Stimulated activated naive B cell treated with anti-CD40 and anti-IgM and Interleukin-4, amounts not matched to agents 10 μg/mL and 1 μg/mL and 100 μg/mL, for 72 hours (primary cell): ENCODE results near the gene SIK3.
"Not testable (repeated sequence)": the region's sequence is repeated elsewhere in the genome, so short reads cannot be mapped to it uniquely, and the experiment has no call there.

Experiments used
- ATAC-seq, 2 donors: fragments of 150-1000 bp; cut with Tn5 transposase; replicated peaks; 2 replicates each; pipeline ENCODE4 v1.10.0; 2021; ENCODE audit warnings: moderate library complexity in 1 of 2
- DNase-seq: peaks from one replicate; pipeline ENCODE4 v3.0.0; 2021
- H3K27ac Mint-ChIP-seq: one replicate; pipeline ENCODE4 v1.8.0; 2022; ENCODE audit warnings: mild to moderate bottlenecking, mixed read lengths
- H3K27me3 Mint-ChIP-seq, 2 donors: one replicate each; pipeline ENCODE4 v1.8.0; 2022; ENCODE audit warnings: mixed read lengths in 2 of 2
- H3K36me3 Mint-ChIP-seq, 2 donors: one replicate each; pipeline ENCODE4 v1.8.0; 2022; ENCODE audit warnings: mixed read lengths in 2 of 2, mild to moderate bottlenecking in 1 of 2
- H3K4me1 Mint-ChIP-seq, 2 donors: one replicate each; pipeline ENCODE4 v1.8.0; 2022; ENCODE audit warnings: mixed read lengths in 2 of 2, mild to moderate bottlenecking in 1 of 2
- H3K4me3 Mint-ChIP-seq, 2 donors: one replicate each; pipeline ENCODE4 v1.8.0; 2022; ENCODE audit warnings: mild to moderate bottlenecking in 2 of 2, mixed read lengths in 2 of 2, moderate library complexity in 1 of 2
- H3K9me3 Mint-ChIP-seq, 2 donors: one replicate each; pipeline ENCODE4 v1.8.0; 2022; ENCODE audit warnings: mixed read lengths in 2 of 2, mild to moderate bottlenecking in 1 of 2

SIK3 gene

DNA sequence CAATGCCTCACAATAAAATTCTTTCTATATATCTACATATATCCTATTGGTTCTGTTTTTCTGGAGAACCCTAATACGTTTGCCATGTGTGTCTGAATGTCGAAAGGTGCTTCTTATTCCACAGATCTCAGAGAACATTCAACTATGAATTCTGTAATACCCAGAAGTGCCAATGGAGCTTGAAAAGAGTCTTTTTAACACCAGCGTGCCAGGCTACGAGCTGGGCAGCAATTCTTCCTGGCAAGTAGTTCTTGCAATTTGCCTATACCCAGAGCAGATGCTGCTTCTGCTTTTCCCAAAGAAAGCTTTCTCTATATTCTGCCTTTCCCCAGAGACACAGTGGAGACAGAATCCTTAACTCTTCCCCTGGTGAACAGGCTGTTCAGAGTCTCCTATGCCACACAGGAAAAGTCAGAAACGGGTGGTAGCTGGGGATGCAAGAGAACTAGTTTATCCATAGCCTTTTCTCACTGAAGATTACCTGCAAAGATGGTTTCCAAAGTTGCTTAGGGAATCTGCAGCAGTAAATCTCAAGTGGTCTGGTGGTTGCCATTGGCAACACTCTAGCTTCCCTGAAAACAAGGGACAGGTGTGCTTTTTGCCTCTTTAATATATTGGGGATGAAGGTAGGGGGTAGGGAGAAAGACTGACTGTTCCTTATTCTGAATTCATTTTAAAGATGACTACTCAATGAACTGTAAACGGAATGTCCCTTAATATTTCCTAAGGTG lies 29.1 kb upstream of the SIK3 start:
- peaks cover 4 to 11% of the 10 kb centered on the region in 2 donors for H3K27me3 Mint-ChIP-seq
- ATAC-seq: no peak
- DNase-seq: no peak
- no peak overlapping the region for H3K27ac Mint-ChIP-seq
- H3K4me3 Mint-ChIP-seq: no peak overlapping the region
- no peaks in the 10 kb centered on the region for H3K36me3 Mint-ChIP-seq
- peaks cover 0 to 2% of the 10 kb centered on the region in 2 donors for H3K4me1 Mint-ChIP-seq
- no peaks in the 10 kb centered on the region for H3K9me3 Mint-ChIP-seq

DNA sequence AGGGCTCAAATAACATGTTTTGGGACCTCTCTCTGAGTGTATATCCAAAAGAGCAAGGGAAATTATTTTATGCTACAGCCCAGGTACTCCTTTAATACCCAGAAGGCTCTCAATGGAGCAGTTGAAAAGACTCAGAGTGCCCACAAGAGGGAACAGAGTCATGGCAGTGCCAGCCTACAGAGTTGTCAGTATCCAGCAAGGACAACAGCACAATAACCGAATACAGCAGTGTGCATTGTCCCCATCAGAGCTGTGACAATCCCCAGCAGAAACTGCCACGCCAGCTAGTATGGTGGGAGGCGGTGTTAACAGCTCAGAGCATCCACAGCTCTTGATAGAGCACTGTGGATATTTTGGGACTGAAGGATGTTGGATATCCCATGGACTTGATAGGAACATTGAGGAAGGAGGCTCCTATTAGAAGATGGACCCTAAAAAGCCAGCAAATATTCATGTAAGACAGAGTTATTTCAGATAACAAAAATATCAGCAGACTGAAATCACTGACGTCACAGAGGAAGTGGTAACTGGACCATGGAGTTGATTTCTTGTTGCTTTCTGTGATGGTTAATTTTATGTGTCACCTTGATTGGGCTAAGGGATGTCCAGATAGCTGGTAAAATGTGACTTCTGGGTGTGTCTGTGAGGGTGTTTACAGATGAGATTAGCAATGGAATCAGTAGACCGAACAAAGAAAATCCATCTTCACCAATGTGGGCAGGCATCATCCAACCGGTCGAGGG lies 28.2 kb upstream of the SIK3 start:
- Mint-ChIP-seq H3K4me1 (peaks cover 0 to 2% of the 10 kb centered on the region in 2 donors), H3K27ac (no peak overlapping the region), H3K27me3 (peaks cover 4 to 11% of the 10 kb centered on the region in 2 donors), H3K9me3 (no peaks in the 10 kb centered on the region), H3K4me3 (no peak overlapping the region), H3K36me3 (no peaks in the 10 kb centered on the region)
- DNase-seq (no peak), ATAC-seq (no peak)

DNA sequence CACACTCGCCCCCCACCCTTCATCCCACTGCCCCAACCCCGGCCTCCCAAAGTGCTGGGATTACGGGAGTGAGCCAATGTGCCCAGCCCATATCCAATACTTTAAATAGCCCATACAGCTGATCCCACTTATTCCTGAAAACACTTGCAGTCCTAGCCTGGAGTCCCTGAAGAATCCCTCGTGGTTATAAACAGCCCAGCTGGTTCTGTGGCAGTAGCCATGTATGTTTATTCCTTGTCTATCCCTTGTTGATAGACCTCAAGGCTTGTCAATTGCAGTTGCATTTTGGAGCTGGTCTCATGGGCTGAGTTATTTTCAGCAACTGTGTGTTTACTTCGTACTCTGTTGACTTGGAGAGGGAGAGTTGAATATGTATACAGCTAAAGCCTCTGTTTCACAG lies 24.3 kb upstream of the SIK3 start:
- H3K27ac Mint-ChIP-seq: no peak overlapping the region
- H3K4me1 Mint-ChIP-seq: peaks cover 0 to 2% of the 10 kb centered on the region in 2 donors
- no peak overlapping the region for H3K4me3 Mint-ChIP-seq
- DNase-seq (no peak), ATAC-seq (no peak)
- H3K9me3 Mint-ChIP-seq: no peaks in the 10 kb centered on the region
- H3K27me3 Mint-ChIP-seq: peaks cover 3 to 4% of the 10 kb centered on the region in 2 donors
- no peaks in the 10 kb centered on the region for H3K36me3 Mint-ChIP-seq

- no peaks in the 10 kb centered on the region for H3K9me3 Mint-ChIP-seq
- ATAC-seq (no peak), DNase-seq (no peak)
- no peaks in the 10 kb centered on the region for H3K36me3 Mint-ChIP-seq
- peaks cover 0 to 4% of the 10 kb centered on the region in 2 donors for H3K27me3 Mint-ChIP-seq
- no peak overlapping the region for H3K27ac Mint-ChIP-seq
- no peaks in the 10 kb centered on the region for H3K4me1 Mint-ChIP-seq
- no peak overlapping the region for H3K4me3 Mint-ChIP-seq
Measured at GRCh38 chr11:117121176-117121575, 22.9 kb upstream of the SIK3 start.

GRCh38 chr11:117117681-117118080 lies 19.5 kb upstream of the SIK3 start:
- H3K27me3 Mint-ChIP-seq: no peaks in the 10 kb centered on the region

GRCh38 chr11:117112939-117113338 lies 14.7 kb upstream of the SIK3 start:
- not testable (repeated sequence) for H3K9me3 Mint-ChIP-seq, DNase-seq, ATAC-seq, H3K27ac Mint-ChIP-seq, H3K4me3 Mint-ChIP-seq, H3K36me3 Mint-ChIP-seq, H3K4me1 Mint-ChIP-seq, H3K27me3 Mint-ChIP-seq

More at GRCh38 chr11:117117681-117118080, 19.5 kb upstream of the SIK3 start:
- peaks cover 0 to under 1% of the 10 kb centered on the region in 2 donors for H3K4me1 Mint-ChIP-seq
- ATAC-seq: no peak
- H3K36me3 Mint-ChIP-seq: no peaks in the 10 kb centered on the region
- no peaks in the 10 kb centered on the region for H3K9me3 Mint-ChIP-seq
- no peak for DNase-seq
- no peak overlapping the region for H3K27ac Mint-ChIP-seq
- H3K4me3 Mint-ChIP-seq: no peak overlapping the region

DNA sequence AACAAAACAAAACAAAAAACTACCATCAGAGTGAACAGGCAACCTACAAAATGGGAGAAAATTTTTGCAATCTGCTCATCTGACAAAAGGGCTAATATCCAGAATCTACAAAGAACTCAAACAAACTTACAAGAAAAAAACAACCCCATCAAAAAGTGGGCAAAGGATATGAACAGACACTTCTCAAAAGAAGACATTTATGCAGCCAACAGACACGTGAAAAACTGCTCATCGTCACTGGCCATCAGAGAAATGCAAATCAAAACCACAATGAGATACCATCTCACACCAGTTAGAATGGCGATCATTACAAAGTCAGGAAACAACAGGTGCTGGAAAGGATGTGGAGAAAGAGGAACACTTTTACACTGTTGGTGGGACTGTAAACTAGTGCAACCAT lies 14.3 kb upstream of the SIK3 start:
- not testable (repeated sequence) for H3K4me3 Mint-ChIP-seq, H3K36me3 Mint-ChIP-seq, ATAC-seq, H3K4me1 Mint-ChIP-seq, DNase-seq, H3K9me3 Mint-ChIP-seq, H3K27ac Mint-ChIP-seq, H3K27me3 Mint-ChIP-seq

- ATAC-seq (no peak), DNase-seq (no peak)
- Mint-ChIP-seq H3K27me3 (no peaks in the 10 kb centered on the region), H3K4me3 (no peak overlapping the region), H3K27ac (no peak overlapping the region), H3K4me1 (peaks cover 2 to 6% of the 10 kb centered on the region in 2 donors), H3K36me3 (no peaks in the 10 kb centered on the region), H3K9me3 (no peaks in the 10 kb centered on the region)
Measured at GRCh38 chr11:117110294-117110950, 12.2 kb upstream of the SIK3 start.

GRCh38 chr11:117107701-117108590 lies 9.7 kb upstream of the SIK3 start:
- Mint-ChIP-seq H3K9me3 (no peaks in the 10 kb centered on the region), H3K4me1 (peaks cover 2 to 6% of the 10 kb centered on the region in 2 donors), H3K27me3 (no peaks in the 10 kb centered on the region), H3K4me3 (no peak overlapping the region), H3K36me3 (no peaks in the 10 kb centered on the region), H3K27ac (no peak overlapping the region)
- DNase-seq (no peak), ATAC-seq (no peak)

- Mint-ChIP-seq H3K27me3 (no peaks in the 10 kb centered on the region), H3K9me3 (no peaks in the 10 kb centered on the region), H3K36me3 (no peaks in the 10 kb centered on the region), H3K4me3 (no peak overlapping the region), H3K27ac (peak overlapping the region; percentile 6), H3K4me1 (peaks cover 35 to 37% of the 10 kb centered on the region in 2 donors)
- no peak for DNase-seq
- no peak for ATAC-seq
Measured at GRCh38 chr11:117100556-117100955, 2.3 kb upstream of the SIK3 start.

GRCh38 chr11:117099696-117100095 lies 1.5 kb upstream of the SIK3 start:
- no peaks in the 10 kb centered on the region for H3K36me3 Mint-ChIP-seq
- no peaks in the 10 kb centered on the region for H3K9me3 Mint-ChIP-seq
- H3K4me1 Mint-ChIP-seq: peaks cover 43 to 46% of the 10 kb centered on the region in 2 donors
- H3K4me3 Mint-ChIP-seq: peak overlapping the region in 1 of 2 donors; percentile 56
- ATAC-seq (no peak), DNase-seq (no peak)
- no peaks in the 10 kb centered on the region for H3K27me3 Mint-ChIP-seq
- peak overlapping the region; percentile 99 for H3K27ac Mint-ChIP-seq

DNA sequence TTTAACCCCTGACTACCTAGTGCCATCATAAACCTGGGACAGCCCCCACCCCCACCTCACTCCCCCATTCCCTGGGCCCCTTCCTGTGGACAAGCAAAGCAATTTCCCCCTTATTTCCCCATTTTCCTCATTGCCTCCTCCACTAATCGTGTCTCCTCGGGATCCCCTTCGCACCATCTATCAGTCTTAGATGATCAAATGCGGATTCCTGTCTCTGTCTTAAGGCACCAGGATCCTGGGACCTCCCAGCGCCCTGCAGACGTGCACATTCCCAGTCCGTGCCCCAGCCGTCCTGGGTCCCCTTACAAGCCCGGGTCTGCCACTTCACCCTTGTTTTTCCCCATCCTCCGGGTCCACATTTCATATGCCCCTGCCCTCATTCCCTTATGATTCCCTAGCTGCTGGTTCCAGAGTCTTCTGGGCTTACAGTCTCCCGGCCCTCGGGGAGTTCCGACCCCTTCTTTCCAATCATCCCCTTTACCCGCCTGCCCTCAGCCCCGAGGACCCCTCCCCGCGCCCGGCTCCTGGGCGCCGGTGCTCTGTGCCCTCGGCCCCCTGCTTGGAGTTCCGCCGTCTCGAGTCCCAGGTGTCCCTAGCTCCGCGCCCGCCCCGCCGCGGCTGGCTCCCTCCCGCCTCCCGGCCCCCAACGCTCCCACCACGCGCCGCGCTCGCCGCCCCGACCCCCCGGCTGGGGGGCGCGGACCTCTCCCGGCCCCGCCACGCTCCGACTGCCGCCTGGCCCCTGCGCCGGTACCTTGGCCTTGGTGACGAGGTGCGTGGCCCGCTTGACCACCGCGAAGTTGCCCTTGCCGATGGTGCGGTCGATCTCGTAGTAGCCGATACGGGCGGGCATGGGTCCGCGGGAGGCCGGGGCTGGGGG lies 599 bp downstream of the SIK3 start:
- Mint-ChIP-seq H3K4me3 (peak overlapping the region; percentile 85 to 91), H3K9me3 (no peaks in the 10 kb centered on the region), H3K4me1 (peaks cover 53 to 66% of the 10 kb centered on the region in 2 donors), H3K27ac (peak overlapping the region; percentile 99), H3K36me3 (peaks cover 2 to 3% of the 10 kb centered on the region in 2 donors), H3K27me3 (no peaks in the 10 kb centered on the region)
- ATAC-seq (peak; percentile 32 to 38), DNase-seq (peak; percentile 37)

DNA sequence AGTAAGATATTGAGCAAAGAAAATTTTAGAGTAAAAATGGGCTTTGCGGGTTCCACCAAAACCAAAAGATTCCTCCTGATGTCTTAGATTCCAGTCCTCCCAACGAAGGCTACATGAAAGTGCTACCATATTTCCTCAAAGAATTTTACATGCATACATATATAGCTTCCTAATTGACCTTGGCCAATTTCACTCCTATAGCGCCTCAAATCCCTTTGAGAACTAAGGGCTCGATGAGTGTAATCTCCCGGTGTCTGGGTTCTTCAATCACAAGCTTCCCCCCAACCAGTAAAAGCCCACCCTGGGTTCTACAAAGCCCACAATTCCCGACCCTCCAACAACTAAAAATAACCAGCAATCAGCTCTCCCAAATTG lies 1.2 kb downstream of the SIK3 start:
- no peaks in the 10 kb centered on the region for H3K27me3 Mint-ChIP-seq
- H3K36me3 Mint-ChIP-seq: peaks cover 7 to 9% of the 10 kb centered on the region in 2 donors
- peaks cover 58 to 73% of the 10 kb centered on the region in 2 donors for H3K4me1 Mint-ChIP-seq
- no peak for DNase-seq
- no peak for ATAC-seq
- peak overlapping the region; percentile 99 for H3K27ac Mint-ChIP-seq
- peaks cover 3 to 4% of the 10 kb centered on the region in 2 donors for H3K9me3 Mint-ChIP-seq
- peak overlapping the region; percentile 85 to 91 for H3K4me3 Mint-ChIP-seq
